Measurements from ENCODE around the gene HDAC1. TPM values are rescaled to one million over a fixed set of nuclear protein-coding genes. Genes with fewer than 3 reads are reported as not detected.

Gene HDAC1
- total RNA-seq, 1 donor from 2014 or later, result 75.0 TPM

DNA sequence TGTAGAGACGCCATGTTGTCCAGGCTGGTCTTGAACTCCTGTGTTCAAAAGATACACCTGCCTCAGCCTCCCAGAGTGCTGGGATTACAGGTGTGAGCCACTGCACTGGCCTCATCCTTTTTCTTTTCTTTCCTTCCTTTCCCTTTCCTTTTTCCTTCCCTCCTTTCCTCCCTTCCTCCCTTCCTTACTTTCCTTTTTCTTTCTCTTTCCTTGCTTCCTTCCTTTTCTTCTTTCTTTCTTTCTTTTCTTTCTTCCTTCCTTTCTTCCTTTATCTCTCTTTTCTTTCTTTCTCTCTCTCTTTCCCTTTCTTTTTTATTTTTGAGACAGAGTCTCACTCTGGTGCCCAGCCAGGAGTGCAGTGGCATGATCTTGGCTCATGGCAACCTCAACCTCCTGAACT is 64.6 kb downstream of the HDAC1 start:
- no peak for TF ChIP-seq CTCF (IDR thresholded peaks at IDR 0.05)
- peaks cover 12 to 25% of the 10 kb centered on the region in 2 donors for H3K4me1 ChIP-seq
- no peaks in the 10 kb centered on the region for H3K27me3 ChIP-seq
- peaks cover 0 to 4% of the 10 kb centered on the region in 2 donors for H3K36me3 ChIP-seq
- intact Hi-C loops (cut with DNase I), result no loop called here
- no peak for DNase-seq (ENCODE audit: low spot score in 2 of 2)
- no peak overlapping the region for H3K27ac ChIP-seq
- no peaks in the 10 kb centered on the region for H3K9me3 ChIP-seq
- no peak overlapping the region for H3K4me3 ChIP-seq

DNA sequence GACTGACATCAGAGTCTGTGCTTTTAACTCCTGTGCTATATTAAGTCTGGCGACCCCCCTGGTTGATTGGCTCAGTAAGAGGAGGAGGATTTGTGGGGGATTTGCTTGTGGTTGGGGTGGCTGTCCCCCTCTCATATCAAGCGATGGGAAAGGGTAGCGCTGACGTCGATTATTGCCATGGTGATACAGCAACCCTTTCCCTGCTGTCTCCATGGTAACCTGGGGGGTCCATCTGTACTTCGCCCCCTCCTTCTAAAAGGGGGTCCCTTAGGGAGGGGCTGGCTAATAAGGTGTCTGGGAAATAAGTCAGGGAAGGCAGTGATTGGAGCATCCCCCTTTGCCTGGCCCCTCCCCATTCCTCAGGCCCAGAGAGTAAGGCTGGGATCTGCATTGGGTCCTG is 65.7 kb downstream of the HDAC1 start:
- Histone ChIP-seq H3K4me1 (peaks cover 6 to 26% of the 10 kb centered on the region in 2 donors), H3K9me3 (no peaks in the 10 kb centered on the region), H3K27ac (no peak overlapping the region), H3K4me3 (no peak overlapping the region), H3K27me3 (no peaks in the 10 kb centered on the region), H3K36me3 (peaks cover 0 to 4% of the 10 kb centered on the region in 2 donors)
- intact Hi-C loops (cut with DNase I), result no loop called here
- TF ChIP-seq CTCF (IDR thresholded peaks at IDR 0.05), result no peak
- no peak for DNase-seq (ENCODE audit: low spot score in 2 of 2)

- Histone ChIP-seq H3K4me1 (peaks cover 0 to 18% of the 10 kb centered on the region in 2 donors), H3K27ac (no peak overlapping the region), H3K27me3 (no peaks in the 10 kb centered on the region), H3K36me3 (peaks cover 0 to 4% of the 10 kb centered on the region in 2 donors), H3K4me3 (no peak overlapping the region), H3K9me3 (no peaks in the 10 kb centered on the region)
- no peak for TF ChIP-seq CTCF (IDR thresholded peaks at IDR 0.05)
- intact Hi-C loops (cut with DNase I), result no loop called here
- DNase-seq (ENCODE audit: low spot score in 2 of 2), result no peak
Measured at GRCh38 chr1:32358435-32358834, 66.6 kb downstream of the HDAC1 start.

- H3K4me3 ChIP-seq, result peak overlapping the region in 1 of 2 donors; percentile 68
- no peak overlapping the region for H3K27ac ChIP-seq
- no peaks in the 10 kb centered on the region for H3K9me3 ChIP-seq
- peaks cover 0 to 10% of the 10 kb centered on the region in 2 donors for H3K4me1 ChIP-seq
- intact Hi-C loops (cut with DNase I), result no loop called here
- TF ChIP-seq CTCF (IDR thresholded peaks at IDR 0.05), result no peak
- H3K27me3 ChIP-seq, result no peaks in the 10 kb centered on the region
- no peak for DNase-seq (ENCODE audit: low spot score in 2 of 2)
- peaks cover 11 to 25% of the 10 kb centered on the region in 2 donors for H3K36me3 ChIP-seq
Measured at GRCh38 chr1:32361308-32361673, 69.4 kb downstream of the HDAC1 start.

DNA sequence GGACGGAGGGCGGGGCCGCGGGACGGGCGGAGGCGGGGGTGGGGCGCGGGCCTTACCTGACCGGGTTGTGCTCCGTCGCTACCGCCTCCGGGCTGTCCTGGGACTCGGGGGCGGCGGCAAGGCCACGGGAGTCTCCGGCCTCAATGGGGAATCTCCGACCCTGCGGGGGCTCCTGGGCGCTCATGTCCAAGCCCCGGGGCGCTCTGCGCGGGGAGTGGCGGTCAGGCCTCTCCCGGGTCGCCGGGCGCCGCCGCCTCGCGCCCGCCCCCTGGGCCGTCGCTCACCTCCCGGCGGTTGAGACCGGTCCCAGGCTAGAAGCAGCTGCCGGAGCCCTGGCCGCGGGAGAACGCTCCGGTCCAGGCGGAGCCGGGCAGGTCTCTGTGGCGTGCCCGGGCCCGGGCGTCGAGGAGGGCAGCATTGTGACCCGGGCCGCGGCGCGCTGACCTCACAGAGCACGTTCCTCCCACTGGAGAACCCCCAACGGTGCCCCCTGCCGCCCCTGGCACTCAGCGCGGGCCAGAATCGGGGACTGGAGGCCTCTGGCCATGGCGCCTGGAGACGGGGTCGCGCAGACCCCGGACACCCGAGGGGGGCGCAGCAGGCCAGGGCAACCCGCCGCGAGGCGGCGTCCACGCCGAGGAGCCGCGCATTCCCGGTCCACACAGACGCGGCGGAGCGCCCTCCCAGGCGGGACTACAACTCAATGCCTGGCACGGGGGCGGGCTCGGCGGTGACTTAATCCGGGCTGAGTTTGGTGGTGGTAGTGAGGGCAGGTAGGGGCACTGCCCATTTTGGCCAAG is 70.0 kb downstream of the HDAC1 start:
- Histone ChIP-seq H3K27ac (peak overlapping the region in 1 of 2 donors; percentile 56), H3K9me3 (no peaks in the 10 kb centered on the region), H3K27me3 (no peaks in the 10 kb centered on the region), H3K4me3 (peak overlapping the region; percentile 48 to 68), H3K4me1 (peaks cover 0 to 10% of the 10 kb centered on the region in 2 donors), H3K36me3 (peaks cover 17 to 31% of the 10 kb centered on the region in 2 donors)
- intact Hi-C loops (cut with DNase I), result no loop called here
- DNase-seq (ENCODE audit: low spot score in 2 of 2), result peak in 1 of 2 donors; percentile 82
- TF ChIP-seq CTCF (IDR thresholded peaks at IDR 0.05), result peak; percentile 28 to 58 (median 39)
